Karpas-422 (cell line): Measurements from ENCODE around the gene DBET. TPM values are rescaled to one million over a fixed set of nuclear protein-coding genes. Genes with fewer than 3 reads are reported as not detected.
A peak's percentile ranks its signal among the peaks of the same experiment; 100 is the strongest.
"Not testable (repeated sequence)": the region's sequence is repeated elsewhere in the genome, so short reads cannot be mapped to it uniquely, and the experiment has no call there.

Source experiments
- DNase-seq: peaks from one replicate; pipeline ENCODE4 v3.0.0-alpha.2; 2015
- H2AFZ ChIP-seq: fragments of 200-600 bp; sonication (generic); 2 replicates; pipeline ENCODE4 v1.6.1; 2014; ENCODE audit warnings: antibody characterized with exemption, low read length, mixed read lengths
- H3K27ac ChIP-seq: fragments of 200-600 bp; sonication (generic); 2 replicates; pipeline ENCODE4 v1.5.1; 2014; ENCODE audit warnings: mild to moderate bottlenecking, low read length, moderate library complexity
- H3K27me3 ChIP-seq: fragments of 200-600 bp; sonication (generic); 2 replicates; pipeline ENCODE4 v1.6.1; 2014; ENCODE audit warnings: low read length, mixed read lengths
- H3K36me3 ChIP-seq: fragments of 200-600 bp; sonication (generic); 2 replicates; pipeline ENCODE4 v1.6.1; 2014; ENCODE audit warnings: low read length, mixed read lengths; ENCODE audit not compliant: insufficient read depth
- H3K4me1 ChIP-seq: fragments of 200-600 bp; sonication (generic); 2 replicates; pipeline ENCODE4 v1.6.1; 2014; ENCODE audit warnings: mild to moderate bottlenecking, low read length, mixed read lengths
- H3K4me2 ChIP-seq: fragments of 200-600 bp; sonication (generic); 2 replicates; pipeline ENCODE4 v1.6.1; 2014; ENCODE audit warnings: low read length, low read depth, mild to moderate bottlenecking; ENCODE audit not compliant: poor library complexity, severe bottlenecking
- H3K4me3 ChIP-seq: fragments of 200-600 bp; sonication (generic); 2 replicates; pipeline ENCODE4 v1.5.1; 2014; ENCODE audit warnings: mild to moderate bottlenecking, antibody characterized with exemption, low read length, mixed read lengths
- H3K79me2 ChIP-seq: fragments of 200-600 bp; sonication (generic); 2 replicates; pipeline ENCODE4 v1.6.1; 2014; ENCODE audit warnings: mild to moderate bottlenecking, low read length, mixed read lengths
- H3K9ac ChIP-seq: fragments of 200-600 bp; sonication (generic); 2 replicates; pipeline ENCODE4 v1.6.0; 2014; ENCODE audit warnings: low read length
- H3K9me2 ChIP-seq: fragments of 200-600 bp; sonication (generic), shearing (Covaris generic); replicated peaks from 2 replicates; pipeline ENCODE4 v1.6.0; 2014; ENCODE audit warnings: mild to moderate bottlenecking, low read length, moderate library complexity; ENCODE audit not compliant: insufficient read depth
- H3K9me3 ChIP-seq: fragments of 300-700, 200-600 bp; sonication (generic); 2 replicates; pipeline ENCODE4 v1.6.1; 2014; ENCODE audit warnings: low read length, mixed read lengths
- H4K20me1 ChIP-seq: fragments of 200-600 bp; sonication (generic); 2 replicates; pipeline ENCODE4 v1.6.1; 2014; ENCODE audit warnings: mild to moderate bottlenecking, antibody characterized with exemption, low read length, low read depth; ENCODE audit not compliant: insufficient read depth
- small RNA-seq: library from RNA; depleted of rRNA; stranded (forward); fragments of <200 nt; gene quantifications from one replicate; pipeline ENCODE3, GENCODE V24; 2014
- total RNA-seq: library from RNA; depleted of rRNA; stranded (reverse); fragments of >200 nt; shearing (Covaris generic); gene quantifications from 2 replicates; pipeline ENCODE4 v1.2.3, GENCODE V29; 2014; ENCODE audit warnings: low replicate concordance; rRNA removed

Gene DBET
- total RNA-seq, 1 experiment from 2014 or later: not detected

DNA sequence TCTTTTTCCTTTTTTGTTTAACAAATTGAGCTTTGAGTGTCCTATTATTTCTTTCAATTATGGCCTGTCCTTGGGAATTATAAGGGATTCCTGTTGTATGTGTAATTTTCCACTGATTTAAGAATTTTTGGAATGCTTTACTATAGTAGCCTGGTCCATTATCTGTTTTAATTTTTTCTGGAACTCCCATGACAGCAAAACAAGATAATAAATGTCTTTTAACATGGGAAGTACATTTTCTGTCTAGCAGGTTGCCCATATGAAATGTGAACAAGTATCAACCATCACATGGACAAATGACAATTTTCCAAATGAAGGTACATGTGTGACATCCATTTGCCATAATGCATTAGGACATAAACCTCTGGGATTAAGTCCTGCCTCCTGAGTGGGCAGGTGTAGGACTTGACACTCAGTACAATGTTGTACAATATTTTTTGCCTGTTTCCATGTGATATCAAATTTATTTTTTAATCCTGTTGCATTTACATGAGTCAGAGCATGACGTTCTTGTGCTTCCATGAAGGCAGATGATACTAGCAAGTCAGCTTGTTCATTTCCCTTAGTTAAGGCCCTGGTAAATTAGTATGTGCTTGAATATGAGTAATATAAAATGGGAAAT is 45.2 kb downstream of the DBET start:
- not testable (repeated sequence) for H3K27me3 ChIP-seq, H3K9ac ChIP-seq, H3K4me2 ChIP-seq, H3K36me3 ChIP-seq, H3K9me3 ChIP-seq, H4K20me1 ChIP-seq, H2AFZ ChIP-seq, H3K9me2 ChIP-seq, H3K4me3 ChIP-seq, H3K79me2 ChIP-seq, H3K27ac ChIP-seq, H3K4me1 ChIP-seq
- peak; percentile 38 for DNase-seq

DNA sequence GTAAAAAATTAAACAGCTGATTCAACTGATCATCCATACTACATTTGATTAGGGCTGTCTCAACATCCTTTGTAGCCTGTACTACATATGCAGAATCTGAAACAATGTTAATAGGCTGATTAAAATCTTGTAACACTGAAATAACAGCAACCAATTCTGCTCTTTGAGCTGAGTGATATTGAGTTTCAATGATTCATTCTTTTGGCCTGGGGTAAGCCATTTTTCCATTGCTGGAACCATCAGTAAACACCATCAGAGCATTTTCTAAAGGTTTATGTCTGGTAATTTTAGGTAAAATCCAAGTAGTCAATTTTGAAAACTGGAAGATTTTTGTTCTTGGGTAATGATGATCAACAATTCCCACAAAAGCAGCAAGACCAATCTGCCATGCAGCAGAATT is 45.7 kb downstream of the DBET start:
- H3K36me3 ChIP-seq, H3K79me2 ChIP-seq, H2AFZ ChIP-seq, H3K9me2 ChIP-seq, H4K20me1 ChIP-seq, H3K4me3 ChIP-seq, H3K4me1 ChIP-seq, H3K9ac ChIP-seq, H3K27me3 ChIP-seq, H3K9me3 ChIP-seq, H3K27ac ChIP-seq, H3K4me2 ChIP-seq: not testable (repeated sequence)
- DNase-seq: peak; percentile 33

DNA sequence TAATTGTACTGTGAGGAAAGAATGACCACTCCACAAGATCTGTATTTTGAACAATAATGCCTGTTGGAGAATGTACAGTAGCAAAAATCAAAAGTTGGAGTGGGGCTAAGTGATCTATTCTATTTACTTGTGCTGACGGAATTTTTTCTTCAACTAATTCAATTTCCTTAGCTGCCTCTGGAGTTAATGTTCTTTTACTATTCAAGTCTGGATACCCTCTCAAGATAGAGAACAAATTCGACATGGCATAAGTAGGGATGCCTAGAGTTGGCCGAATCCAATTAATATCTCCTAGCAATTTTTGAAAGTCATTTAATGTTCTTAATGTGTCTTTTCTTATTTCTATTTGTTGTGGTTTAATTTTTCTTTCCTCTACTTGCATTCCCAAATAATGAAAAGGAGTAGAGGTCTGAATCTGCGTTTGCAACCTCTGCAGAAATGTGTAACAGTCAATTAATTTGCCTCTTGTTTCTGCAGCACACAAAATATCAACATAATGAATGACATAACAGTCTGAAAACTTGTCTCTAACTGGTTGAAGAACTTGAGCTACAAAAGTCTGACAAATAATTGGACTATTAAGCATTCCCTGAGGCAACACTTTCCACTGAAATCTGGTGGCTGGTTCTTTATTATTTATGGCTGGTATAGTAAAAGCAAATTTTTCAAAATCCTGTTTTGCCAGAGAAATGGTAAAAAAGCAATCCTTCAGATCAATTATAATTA is 46.4 kb downstream of the DBET start:
- H3K9me2 ChIP-seq, H4K20me1 ChIP-seq, H3K79me2 ChIP-seq, H3K4me3 ChIP-seq, H3K4me1 ChIP-seq, H3K27ac ChIP-seq, H3K9me3 ChIP-seq, H2AFZ ChIP-seq, H3K9ac ChIP-seq, H3K36me3 ChIP-seq, H3K27me3 ChIP-seq: not testable (repeated sequence)
- DNase-seq: peak; percentile 43
- peak overlapping the region; percentile 41 for H3K4me2 ChIP-seq

DNA sequence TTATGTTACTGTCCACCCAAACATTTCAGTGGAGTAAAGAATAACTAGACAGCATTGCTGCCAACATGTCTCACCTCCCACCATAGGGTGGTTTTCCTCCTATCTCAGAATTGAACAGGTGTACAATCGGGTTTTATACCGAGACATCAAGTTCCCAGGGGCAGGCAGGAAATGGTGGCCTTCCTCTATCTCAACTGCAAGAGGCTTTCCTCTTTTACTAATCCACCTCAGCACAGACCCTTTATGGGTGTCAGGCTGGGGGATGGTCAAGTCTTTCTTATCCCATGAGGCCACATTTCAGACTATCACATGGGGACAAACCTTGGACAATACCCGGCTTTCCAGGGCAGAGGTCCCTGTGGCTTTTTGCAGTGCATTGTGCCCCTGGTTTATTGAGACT is 48.6 kb downstream of the DBET start:
- H3K4me1 ChIP-seq, H4K20me1 ChIP-seq, H3K27ac ChIP-seq, H3K9me3 ChIP-seq, H2AFZ ChIP-seq, H3K4me2 ChIP-seq, H3K9me2 ChIP-seq, DNase-seq, H3K36me3 ChIP-seq, H3K9ac ChIP-seq, H3K4me3 ChIP-seq, H3K79me2 ChIP-seq, H3K27me3 ChIP-seq: not testable (repeated sequence)

- not testable (repeated sequence) for H3K79me2 ChIP-seq, H3K4me3 ChIP-seq, H3K4me2 ChIP-seq, H3K27ac ChIP-seq, H2AFZ ChIP-seq, H3K9ac ChIP-seq, H3K4me1 ChIP-seq, H3K9me2 ChIP-seq, H3K36me3 ChIP-seq, H4K20me1 ChIP-seq, H3K27me3 ChIP-seq, H3K9me3 ChIP-seq
- peak; percentile 31 for DNase-seq
Measured at GRCh38 chr4:190114991-190115390, 50.7 kb downstream of the DBET start.

Small RNAs within 50 kb of the gene (small RNA-seq; reads per million reads assigned to genes)
- gene RNA5SP174 (not detected), gene RNA5SP175 (0.47 reads per million, percentile 8 among the genes with 10 or more reads in this experiment)

Other genes with a start within 250 kb of the DBET start
- gene FRG1, start 123.6 kb upstream of the DBET start, total RNA-seq: 27.3 and 38.4 TPM in 2 replicates
- gene FRG2, start 37.2 kb upstream of the DBET start, total RNA-seq: not detected in 2 replicates
- gene DUX4, start 109.3 kb downstream of the DBET start, total RNA-seq: not detected in 2 replicates